Measurements from ENCODE around the gene MORC4.

Gene MORC4

GRCh38 chrX:106903856-106904528 lies 96.0 kb downstream of the MORC4 start:
- Histone ChIP-seq H3K27ac (no peak overlapping the region), H3K27me3 (ENCODE audit: insufficient read depth, low read depth) (no peaks in the 10 kb centered on the region), H4K20me1 (ENCODE audit: insufficient read depth) (no peaks in the 10 kb centered on the region), H3K79me2 (ENCODE audit: insufficient read depth, low read depth) (no peaks in the 10 kb centered on the region), H3K4me3 (IDR thresholded peaks at IDR 0.05; ENCODE audit: insufficient read depth, low read depth, low read length) (no peak overlapping the region), H3K4me2 (no peak overlapping the region), H3K9ac (no peak overlapping the region), H2AFZ (ENCODE audit: low read depth) (no peak overlapping the region), H3K36me3 (ENCODE audit: insufficient read depth) (no peaks in the 10 kb centered on the region), H3K4me1 (ENCODE audit: low read depth, poor library complexity, severe bottlenecking) (no peaks in the 10 kb centered on the region)
- TF ChIP-seq CTCF (conservative IDR thresholded peaks at IDR 0.05; ENCODE audit: low read depth, low read length): no peak

GRCh38 chrX:106903291-106903824 lies 96.7 kb downstream of the MORC4 start, which contains the start of gene RIPPLY1:
TSS of gene RIPPLY1 (minus strand) at chrX:106903341. CDS start at chrX:106903287, 54 bp downstream.
- no peaks in the 10 kb centered on the region for H3K27me3 ChIP-seq (ENCODE audit: insufficient read depth, low read depth)
- H3K4me1 ChIP-seq (ENCODE audit: low read depth, poor library complexity, severe bottlenecking): no peaks in the 10 kb centered on the region
- H3K4me2 ChIP-seq: no peak within 1 kb of the TSS
- H3K27ac ChIP-seq: no peak within 1 kb of the TSS
- H4K20me1 ChIP-seq (ENCODE audit: insufficient read depth): no peaks in the 10 kb centered on the region
- no peak within 1 kb of the TSS for H3K4me3 ChIP-seq (IDR thresholded peaks at IDR 0.05; ENCODE audit: insufficient read depth, low read depth, low read length)
- no peaks in the 10 kb centered on the region for H3K36me3 ChIP-seq (ENCODE audit: insufficient read depth)
- TF ChIP-seq CTCF (conservative IDR thresholded peaks at IDR 0.05; ENCODE audit: low read depth, low read length): no peak
- H3K79me2 ChIP-seq (ENCODE audit: insufficient read depth, low read depth): no peaks in the 10 kb centered on the region
- H2AFZ ChIP-seq (ENCODE audit: low read depth): no peak within 1 kb of the TSS
- H3K9ac ChIP-seq: no peak within 1 kb of the TSS

- Histone ChIP-seq H3K9ac (no peak overlapping the region), H3K4me2 (no peak overlapping the region), H2AFZ (ENCODE audit: low read depth) (no peak overlapping the region), H3K27ac (no peak overlapping the region), H4K20me1 (ENCODE audit: insufficient read depth) (no peaks in the 10 kb centered on the region), H3K27me3 (ENCODE audit: insufficient read depth, low read depth) (no peaks in the 10 kb centered on the region), H3K36me3 (ENCODE audit: insufficient read depth) (no peaks in the 10 kb centered on the region), H3K4me3 (IDR thresholded peaks at IDR 0.05; ENCODE audit: insufficient read depth, low read depth, low read length) (no peak overlapping the region), H3K4me1 (ENCODE audit: low read depth, poor library complexity, severe bottlenecking) (no peaks in the 10 kb centered on the region), H3K79me2 (ENCODE audit: insufficient read depth, low read depth) (no peaks in the 10 kb centered on the region)
- no peak for TF ChIP-seq CTCF (conservative IDR thresholded peaks at IDR 0.05; ENCODE audit: low read depth, low read length)
Observed at GRCh38 chrX:106902684-106903083, 97.3 kb downstream of the MORC4 start.

DNA sequence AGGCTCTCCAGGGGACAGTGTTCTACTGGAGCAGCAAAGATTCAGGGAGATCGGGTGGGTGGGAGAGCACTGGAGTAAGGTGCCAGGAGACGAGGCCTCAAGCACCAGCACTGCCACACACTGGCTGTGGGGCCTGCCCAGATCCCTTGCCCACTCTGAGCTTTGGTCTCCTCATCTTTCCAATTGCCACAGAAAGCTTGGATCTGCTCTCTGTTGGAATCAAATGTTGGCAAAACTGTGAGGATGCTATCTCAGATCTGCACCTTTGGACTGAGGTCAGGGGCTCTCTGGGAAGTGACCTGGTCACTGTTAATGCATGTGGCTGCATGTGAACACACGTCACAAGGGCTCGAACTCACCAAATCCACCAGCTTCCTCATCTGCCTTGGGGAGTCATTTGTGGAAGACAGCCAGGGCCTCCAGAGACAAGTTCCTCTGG lies 98.2 kb downstream of the MORC4 start:
- H3K79me2 ChIP-seq (ENCODE audit: insufficient read depth, low read depth): no peaks in the 10 kb centered on the region
- no peak overlapping the region for H2AFZ ChIP-seq (ENCODE audit: low read depth)
- no peaks in the 10 kb centered on the region for H3K4me1 ChIP-seq (ENCODE audit: low read depth, poor library complexity, severe bottlenecking)
- no peak overlapping the region for H3K9ac ChIP-seq
- no peaks in the 10 kb centered on the region for H3K27me3 ChIP-seq (ENCODE audit: insufficient read depth, low read depth)
- H4K20me1 ChIP-seq (ENCODE audit: insufficient read depth): no peaks in the 10 kb centered on the region
- no peak overlapping the region for H3K27ac ChIP-seq
- no peak overlapping the region for H3K4me3 ChIP-seq (IDR thresholded peaks at IDR 0.05; ENCODE audit: insufficient read depth, low read depth, low read length)
- no peak for TF ChIP-seq CTCF (conservative IDR thresholded peaks at IDR 0.05; ENCODE audit: low read depth, low read length)
- no peaks in the 10 kb centered on the region for H3K36me3 ChIP-seq (ENCODE audit: insufficient read depth)
- no peak overlapping the region for H3K4me2 ChIP-seq
